Right ventricle myocardium superior (tissue), 1 donor: ENCODE data around the gene B3GNT9. TPM values are rescaled to one million over a fixed set of nuclear protein-coding genes. Genes with fewer than 3 reads are reported as not detected.

ENCODE experiments used
- ATAC-seq: fragments of 200-7000 bp; cut with Tn5 transposase; one replicate; pipeline ENCODE4 v1.9.1; 2020; ENCODE audit warnings: mild to moderate bottlenecking; ENCODE audit not compliant: poor library complexity
- DNase-seq: peaks from one replicate; pipeline ENCODE4 v3.0.0-alpha.2; 2020
- intact Hi-C: fragments of 100-400 bp; cut with DNase I; formaldehyde crosslinking; loops from one replicate; pipeline ENCODE4 v1.11.2; 2022
- total RNA-seq: library from RNA; stranded (reverse); fragmentation: NEBNext Ultra II Directional; extraction: Animal tissue kit (Norgen Biotek cat#: 25700); gene quantifications from one replicate; pipeline ENCODE4 v1.2.1, GENCODE V29; 2021
- donor health status: DM: no; HTN: yes; CAD: no; lungs with severe emphysema.

B3GNT9 gene
- total RNA-seq, 1 donor from 2014 or later = 8.1 TPM

DNA sequence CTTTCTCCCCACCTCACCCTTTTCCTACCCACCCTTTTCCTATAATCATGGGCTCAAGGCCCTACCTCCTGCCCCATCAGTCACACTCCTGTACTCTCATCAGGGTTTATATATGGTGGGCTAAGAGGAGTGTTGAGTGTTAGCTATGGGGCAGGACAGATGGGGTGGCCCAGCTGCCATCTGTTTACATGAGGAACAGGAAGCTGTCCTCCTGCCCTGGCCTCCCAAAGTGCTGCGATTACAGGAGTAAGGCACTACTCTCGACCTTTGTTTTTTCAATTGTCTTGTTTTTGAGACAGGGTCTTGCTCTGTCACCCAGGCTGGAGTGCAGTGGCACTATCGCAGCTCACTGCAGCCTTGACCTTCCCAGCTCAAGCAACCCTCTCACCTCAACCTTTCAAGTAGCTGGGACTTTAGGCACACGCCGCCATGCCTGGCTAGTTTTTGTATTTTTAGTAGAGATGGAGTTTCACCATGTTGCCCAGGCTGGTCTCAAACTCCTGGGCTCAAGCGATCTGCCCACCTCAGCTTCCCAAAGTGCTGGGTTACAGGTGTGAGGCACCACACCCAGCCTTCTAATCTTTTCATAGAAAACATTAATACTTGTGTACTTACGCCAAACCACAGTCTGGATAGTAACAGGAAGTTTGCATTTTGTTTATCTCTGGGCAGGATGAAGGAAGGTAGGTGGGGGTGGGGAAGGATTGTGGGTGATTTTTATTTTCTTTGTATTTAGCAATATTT, 7.3 kb upstream of the B3GNT9 start:
- no peak for DNase-seq
- intact Hi-C loops = loop anchor here (2.0 kb wide), 1 partner anchor 33 kb away; the partner anchor contains the start of gene EXOC3L1

DNA sequence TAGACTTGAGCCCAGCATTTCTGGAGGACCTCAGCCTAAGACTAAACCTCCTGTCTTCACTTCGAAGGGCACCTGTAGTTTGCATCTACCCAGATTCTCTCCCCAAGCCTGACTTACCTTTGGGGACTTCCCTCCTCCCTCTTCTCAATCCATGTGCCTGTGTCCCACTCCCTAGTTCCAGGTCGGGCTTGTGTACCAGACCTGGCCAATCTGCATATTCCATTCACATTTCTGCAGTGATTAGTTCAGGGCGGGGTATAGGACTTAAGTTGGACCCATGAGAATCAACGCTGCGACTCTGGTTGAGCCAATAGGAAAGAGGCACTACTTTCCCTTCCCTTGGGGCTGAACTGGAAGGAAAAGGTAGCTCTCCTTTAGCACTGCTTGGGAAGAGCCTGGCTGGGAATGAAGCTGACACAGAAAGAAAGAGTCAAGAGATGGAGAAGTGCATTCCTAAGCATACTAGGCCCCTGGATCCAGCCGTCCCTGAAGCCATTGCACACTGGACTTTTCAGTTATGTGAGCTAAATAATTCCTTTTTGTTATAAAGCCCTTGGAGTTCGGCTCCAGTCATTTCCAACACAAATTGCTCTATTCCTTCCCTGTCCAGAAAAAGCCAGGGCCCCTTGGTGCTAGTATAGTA, 6.4 kb upstream of the B3GNT9 start:
- intact Hi-C loops = loop anchor here (2.0 kb wide), 1 partner anchor 34 kb away; the partner anchor contains the start of gene EXOC3L1
- no peak for ATAC-seq
- DNase-seq = no peak

More for the DNA sequence above, 7.3 kb upstream of the B3GNT9 start:
- no peak for ATAC-seq

DNA sequence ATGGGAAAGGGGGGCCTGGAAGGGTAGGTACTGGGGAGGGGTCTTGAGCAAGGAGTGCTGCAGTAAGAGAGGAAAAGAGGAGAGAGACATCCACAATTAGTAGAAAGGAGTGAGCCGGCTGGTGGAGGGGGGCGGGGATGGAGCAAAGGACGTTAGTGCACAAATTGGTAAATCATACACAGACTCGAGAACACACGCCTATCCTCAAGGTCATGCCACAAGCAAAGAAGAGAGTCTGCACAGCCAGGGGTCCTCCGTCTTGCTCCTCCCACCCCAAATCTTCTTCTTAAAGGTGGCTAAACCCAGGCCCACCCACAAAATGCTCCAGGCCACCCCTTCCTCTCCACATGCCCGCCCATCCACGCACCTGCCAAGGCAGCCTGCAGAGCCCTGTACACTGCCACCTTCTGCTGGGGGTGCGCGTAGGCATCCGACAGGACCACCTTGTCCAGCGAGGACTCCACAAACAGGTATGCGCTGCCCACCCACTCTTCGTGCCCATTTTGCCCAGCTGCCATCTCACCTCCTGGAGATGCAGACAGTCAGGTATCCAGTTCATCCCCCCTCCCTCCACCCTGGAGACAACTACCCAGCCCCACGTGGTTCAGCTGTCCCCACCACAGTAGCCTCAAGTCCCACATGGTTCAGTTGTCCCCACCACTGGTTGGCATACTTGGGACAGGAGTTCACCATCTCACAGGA, 5.5 kb upstream of the B3GNT9 start:
- DNase-seq (peak; percentile 46), ATAC-seq (no peak)
- intact Hi-C loops = loop anchor here (2.0 kb wide), 1 partner anchor 35 kb away; the partner anchor contains the start of gene EXOC3L1

DNA sequence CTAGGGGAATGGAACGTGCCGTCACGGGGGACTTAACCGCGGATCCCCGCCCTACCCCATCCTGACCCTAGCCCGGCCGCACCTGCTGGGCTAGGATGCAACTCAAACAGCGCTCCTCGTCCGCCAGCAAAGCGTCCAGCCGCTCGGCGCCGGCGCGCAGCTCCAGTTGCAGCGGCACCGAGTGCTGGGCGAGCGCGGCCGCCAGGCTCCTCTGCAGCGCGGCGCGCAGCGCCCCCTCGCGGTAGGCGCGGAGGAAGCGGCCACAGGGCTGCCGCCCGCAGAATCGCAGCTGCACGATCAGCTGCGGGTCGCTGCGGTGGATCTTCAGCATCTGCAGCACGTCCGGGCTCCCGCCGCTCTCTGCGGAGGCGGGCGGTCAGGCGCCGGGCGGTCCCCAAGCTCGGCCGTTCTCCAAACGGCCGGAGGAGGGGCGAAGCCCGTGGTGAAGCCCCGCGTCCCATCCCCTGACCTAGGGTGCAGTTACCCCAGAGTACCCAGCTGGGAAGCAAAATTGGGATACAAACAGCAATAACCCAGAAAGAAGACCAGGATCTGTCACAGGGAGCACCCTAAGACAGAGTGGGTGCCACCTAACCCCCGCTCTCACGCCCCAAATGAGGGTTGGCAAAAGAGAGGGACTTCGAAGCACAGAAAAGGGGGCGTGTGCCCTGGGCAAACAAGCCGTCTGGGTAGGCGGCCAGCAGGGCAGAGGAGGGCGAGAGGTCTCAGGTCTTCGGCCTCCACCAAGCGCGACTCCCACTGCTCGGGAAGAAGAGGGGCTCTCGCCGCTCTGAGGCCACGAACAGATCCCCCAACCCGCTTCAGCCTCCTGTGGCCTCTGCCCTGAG, 4.7 kb upstream of the B3GNT9 start:
- peak; percentile 88 for DNase-seq
- intact Hi-C loops = loop anchor here (2.0 kb wide), 2 partner anchors 35 to 177 kb away; partner anchors contain the start of gene EXOC3L1
- peak; percentile 66 for ATAC-seq

DNA sequence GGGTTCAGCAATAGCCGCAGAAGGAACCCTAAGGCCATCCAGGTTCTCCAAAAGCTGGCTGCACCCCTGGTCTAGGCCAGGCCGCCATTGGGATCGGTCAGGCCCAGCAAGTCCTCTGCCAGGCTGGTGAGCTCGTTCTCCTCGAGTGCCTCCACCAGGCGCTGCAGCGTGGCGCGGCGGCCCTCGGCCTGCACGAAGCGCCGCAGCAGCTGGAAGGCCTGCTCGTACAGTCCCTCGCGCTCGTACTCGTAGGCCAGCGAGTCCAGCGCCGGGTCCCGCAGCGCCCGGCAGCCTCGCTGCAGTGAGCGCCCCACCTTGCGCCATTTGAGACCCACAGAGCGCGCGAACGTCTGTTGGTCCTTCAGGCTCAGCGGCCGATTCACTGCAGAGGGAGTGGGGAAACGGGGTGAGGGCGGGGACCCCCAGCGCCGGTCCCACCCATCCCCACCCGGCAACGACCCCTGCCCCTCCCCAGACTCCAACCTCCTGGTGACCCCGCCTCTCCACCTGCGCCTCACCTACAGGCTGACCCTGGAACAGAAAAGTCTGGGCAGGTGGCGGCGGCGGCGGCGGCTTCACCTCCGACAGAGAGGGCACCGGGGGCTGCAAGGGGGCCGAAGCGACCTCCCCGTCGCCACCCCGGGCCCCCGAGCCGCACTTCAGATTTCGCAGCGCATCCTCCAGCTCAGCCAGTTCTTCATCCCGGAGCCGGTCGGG, 3.9 kb upstream of the B3GNT9 start:
- ATAC-seq = no peak
- intact Hi-C loops = loop anchor here (2.0 kb wide), 1 partner anchor 176 kb away; no protein-coding TSS in a partner anchor
- peak; percentile 46 for DNase-seq

DNA sequence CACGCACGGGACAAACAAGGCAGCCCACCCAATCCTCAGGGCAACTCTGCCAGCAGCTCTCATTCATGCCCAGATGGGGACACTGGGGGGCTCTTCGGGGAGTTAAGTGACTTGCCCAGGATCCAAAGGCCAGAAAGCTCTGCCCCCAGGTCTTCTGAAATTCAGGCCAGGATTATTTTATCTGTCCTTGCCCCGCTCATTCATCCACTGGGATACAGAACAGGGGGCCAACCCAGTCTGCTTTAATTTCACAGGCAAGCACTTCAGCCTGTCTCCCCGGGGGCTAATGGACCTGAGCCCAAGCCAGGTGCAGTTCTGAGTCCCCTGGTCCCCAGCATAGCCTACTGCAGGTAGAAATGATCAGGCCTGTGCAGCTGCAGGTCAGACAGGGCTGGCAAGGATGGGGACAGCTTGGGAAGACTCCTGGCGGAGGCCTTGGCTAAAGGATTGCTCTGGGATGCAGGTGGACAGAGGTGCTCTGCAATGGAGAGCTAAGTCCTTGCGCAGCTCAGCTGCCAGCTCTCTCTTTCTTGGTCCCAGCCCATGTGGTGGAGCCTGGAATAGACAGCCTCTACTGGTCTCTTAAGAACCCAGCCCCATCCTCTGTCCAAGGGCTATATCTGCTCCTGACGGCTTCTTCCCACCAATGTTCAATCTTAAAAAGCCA, 766 bp upstream of the B3GNT9 start:
- DNase-seq = no peak
- no peak for ATAC-seq
- intact Hi-C loops = no loop called here

DNA sequence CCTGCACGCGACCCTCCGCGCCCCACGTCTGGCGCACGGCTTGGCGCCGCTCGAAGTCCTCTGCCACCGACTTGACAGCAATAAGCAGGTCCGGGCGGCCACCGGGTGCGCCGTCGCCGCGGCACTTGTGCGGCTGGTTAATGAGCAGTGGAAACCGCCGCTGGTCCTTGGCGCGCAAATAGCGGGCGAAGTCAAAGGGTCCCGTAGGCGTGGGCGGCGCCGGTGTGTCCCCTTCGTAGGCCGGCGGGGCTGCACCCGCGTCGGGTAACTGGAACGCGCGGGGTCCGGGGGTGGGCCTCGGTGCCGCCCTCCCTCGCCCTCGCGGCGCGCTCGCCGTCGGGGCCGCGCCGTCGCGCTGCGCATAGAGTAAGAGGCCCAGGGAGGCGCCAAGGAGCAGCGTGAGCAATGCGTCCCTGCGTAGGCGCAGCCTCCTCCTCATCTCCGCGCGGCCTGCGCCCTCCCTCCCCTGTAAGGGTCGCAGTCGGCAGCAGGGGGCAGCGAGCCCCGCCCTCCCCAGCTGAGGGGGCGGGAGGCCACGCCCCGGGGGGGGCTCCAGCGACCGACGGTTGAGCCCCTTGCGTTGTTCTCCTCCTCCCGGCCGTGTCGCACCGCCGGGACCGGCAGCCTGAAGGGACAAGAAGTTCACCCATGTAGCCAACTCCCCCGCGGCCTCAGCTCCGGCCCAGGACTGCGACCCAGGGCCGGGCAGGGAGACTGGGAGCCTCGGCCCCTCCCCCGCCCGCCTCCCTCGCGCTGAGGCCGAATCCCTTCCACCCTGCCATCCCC, 558 bp downstream of the B3GNT9 start:
- ATAC-seq = peak; percentile 63
- peak; percentile 76 for DNase-seq
- intact Hi-C loops = no loop called here

DNA sequence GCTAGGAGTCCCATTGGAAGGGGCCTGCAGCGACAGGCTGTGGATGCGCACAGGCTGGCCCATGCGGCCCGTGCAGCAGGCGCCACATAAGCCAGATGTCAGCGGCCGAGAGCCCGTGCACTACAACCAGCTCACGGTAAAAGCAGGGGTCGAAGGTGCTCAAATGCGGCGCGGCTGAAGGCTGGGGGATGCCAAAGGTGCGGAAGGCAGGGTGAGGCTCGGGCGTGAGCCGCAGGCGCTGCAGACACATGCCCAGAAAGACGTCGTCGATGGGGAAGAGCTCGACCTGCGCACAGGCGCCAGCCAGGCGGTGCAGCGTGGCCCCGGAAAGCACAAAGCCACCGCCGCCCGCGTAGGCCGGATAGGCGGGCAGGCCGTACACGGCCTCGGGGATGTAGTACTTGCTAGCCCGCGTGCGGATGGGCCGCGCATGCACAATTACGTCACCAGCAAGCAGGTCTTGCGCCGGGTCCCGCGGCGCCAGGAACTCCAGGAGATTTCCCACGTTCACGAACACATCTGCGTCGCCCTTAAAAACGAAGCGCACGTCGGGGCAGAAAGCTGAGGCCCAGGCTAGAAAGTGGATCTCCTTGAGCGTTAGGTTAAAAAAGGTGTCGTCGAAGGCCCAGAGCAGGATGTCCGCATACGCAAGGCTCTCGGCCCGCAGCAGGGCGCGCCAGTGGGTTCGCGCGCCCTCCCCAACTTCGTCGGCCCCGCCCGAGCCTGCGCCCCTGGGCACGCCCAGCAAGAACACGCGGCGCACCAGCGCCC, 1.3 kb downstream of the B3GNT9 start:
- ATAC-seq (no peak), DNase-seq (peak; percentile 42)
- intact Hi-C loops = no loop called here

DNA sequence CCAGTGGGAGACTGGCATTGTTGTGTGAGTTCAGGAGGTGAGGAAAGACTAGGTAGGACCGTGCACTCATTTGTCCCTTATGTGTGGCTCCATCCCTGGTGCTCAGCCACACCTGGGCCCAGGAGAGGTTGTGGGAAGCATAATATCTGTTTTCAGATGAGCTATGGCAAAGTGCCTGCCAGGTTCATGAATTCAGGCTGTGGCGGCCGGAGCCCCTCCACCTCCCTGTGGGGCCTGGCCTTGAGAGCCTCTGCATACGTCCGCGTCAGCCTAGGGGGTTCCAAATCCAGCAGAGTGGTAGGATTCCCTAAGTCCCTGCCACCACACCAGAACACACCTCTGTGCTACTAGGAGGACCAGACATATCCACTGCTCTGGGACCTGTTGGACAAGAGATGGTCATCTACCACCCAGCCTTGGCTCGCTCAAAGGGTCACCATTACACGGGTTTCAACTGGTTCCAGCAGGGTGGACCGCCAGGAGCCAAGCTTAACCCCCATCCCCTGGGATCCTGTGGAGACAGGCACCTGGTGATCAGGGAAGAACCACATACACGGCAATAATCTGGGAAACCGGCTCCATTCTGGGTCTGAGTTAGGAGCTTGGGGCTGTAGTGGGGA, 2.0 kb downstream of the B3GNT9 start:
- no peak for DNase-seq
- no peak for ATAC-seq
- intact Hi-C loops = no loop called here

DNA sequence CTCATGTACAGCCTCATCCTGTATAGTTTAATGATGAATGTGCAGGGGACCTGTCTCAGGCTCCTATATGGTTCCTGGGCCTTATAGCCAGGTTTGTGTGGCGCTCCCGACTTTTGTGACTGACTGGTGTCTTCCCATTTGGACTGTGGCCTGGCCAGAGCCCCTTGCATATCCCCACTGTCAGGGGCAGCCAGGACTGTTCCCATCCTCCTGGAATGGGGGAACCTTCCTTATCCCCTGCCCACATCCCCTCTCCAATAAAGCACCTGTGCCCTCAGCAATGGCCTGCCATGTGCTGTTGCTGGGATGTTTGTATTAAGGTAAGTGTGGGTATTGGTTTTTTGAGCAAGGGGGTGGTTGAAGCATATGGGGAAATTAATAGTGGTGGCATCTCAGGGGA, 2.6 kb downstream of the B3GNT9 start:
- DNase-seq (no peak), ATAC-seq (no peak)
- intact Hi-C loops = no loop called here

DNA sequence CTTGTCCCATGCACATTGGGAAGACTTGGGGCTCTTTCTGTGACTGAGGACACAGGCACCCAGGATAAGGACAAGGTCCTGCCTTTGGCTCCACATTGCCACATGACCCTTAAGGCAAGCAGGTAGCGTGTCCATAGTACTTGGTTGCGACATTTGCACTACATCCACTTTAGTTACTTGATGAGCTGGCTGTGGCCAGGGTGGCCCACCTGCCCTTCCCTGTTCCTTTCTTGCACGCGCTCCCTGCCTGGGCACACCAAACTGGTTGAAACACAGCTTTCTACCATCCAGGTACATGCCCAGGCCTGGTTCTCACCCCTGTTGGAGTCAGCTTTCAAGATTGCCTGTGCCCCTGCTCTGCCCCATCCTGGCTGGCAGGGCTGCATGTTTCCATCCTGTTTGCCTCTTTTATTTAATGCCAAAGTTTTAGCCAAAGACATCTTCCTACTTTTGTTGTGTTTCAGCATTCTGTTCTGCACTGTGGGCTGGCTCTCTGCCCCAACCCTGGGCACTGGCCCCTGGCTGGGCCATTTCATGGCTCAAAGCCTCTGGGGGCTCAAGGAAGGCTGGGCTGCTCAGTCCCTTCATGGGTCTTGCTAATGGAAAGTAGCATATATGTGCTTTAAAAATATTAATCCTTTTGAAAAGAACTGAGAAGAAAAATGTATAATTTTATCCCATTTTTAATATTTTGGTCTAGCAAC, 3.2 kb downstream of the B3GNT9 start:
- ATAC-seq (no peak), DNase-seq (no peak)
- intact Hi-C loops = no loop called here

DNA sequence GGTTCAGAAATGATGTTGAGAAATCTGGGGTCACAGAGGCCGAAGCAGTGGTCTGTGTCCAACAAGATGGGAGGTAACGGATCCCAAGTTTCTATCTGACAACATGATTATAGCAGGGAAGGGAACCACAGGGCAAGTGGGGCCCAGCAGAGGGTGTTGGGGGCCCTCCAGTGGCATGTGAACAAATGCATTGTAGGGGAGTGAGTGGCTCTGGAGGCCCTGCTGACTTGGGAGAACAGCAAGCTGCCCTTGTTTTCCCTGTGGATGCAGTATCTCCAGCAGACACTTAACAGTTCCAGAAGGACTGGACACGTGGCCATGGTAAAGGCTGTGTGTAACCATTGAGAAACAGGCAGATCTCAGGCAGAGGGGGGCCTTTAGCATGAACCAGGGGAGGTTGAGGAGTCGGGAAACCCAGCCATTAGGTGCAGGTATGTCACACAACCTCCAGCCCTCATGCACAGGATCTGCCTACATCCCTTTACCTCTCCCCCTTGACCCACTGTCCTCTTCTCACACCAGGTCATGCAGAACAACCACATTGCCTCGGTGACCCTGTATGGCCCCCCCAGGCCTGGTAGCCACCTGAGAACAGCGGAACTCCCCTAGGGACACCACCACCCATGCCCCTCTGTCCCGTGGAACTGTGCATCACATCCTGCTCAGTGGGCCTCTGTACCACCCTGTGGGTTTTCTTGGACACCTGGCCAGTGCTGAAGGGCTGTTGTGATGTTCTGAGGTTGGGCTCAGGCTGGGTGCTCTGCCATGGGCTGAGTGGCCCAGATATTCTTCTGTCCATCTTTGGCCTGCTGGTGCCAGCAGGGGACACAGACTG, 4.1 kb downstream of the B3GNT9 start:
- ATAC-seq = no peak
- intact Hi-C loops = no loop called here
- DNase-seq = no peak

DNA sequence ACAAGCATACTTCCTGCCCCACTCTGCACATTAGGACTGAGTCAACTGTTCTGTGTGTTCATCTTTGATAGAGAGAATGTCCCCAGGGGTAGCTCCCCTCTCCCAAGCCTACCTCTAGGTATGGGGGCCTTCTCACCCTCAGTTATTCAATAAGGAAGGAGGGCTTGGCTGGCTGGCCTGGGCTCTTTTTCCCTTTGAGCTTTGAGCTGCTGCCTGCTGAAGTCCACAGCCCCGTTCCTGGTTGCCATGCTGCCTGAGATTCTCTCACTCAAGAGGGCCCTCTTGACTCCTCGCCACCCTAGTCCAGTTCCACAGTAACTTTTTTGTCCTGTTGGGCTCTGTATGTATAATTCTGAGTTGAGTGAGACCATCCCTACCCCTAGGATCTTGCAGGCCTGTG, 5.1 kb downstream of the B3GNT9 start:
- no peak for ATAC-seq
- DNase-seq = no peak
- intact Hi-C loops = no loop called here

DNA sequence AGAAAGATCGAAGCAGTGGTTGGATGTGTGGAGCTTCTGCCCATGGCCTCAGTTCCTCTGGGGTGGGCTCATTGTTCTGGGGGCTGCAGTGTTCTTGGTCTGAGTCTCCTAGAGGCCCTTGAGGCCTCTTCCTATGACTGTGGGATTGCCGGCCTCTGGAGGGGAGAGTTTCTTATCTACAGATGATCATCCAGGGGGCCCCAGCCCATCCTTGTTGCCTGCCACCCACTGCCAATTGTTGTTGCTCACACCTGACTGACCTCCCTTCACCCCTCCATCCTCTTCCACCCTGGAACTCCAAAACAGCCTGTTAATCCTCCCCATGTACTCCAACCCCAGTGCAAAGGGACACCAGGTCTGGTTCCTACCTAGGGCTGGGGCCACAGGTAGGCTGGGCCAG, 5.9 kb downstream of the B3GNT9 start:
- DNase-seq (no peak), ATAC-seq (no peak)
- intact Hi-C loops = no loop called here
